ENCODE data around the gene SLC35G1.

DNA sequence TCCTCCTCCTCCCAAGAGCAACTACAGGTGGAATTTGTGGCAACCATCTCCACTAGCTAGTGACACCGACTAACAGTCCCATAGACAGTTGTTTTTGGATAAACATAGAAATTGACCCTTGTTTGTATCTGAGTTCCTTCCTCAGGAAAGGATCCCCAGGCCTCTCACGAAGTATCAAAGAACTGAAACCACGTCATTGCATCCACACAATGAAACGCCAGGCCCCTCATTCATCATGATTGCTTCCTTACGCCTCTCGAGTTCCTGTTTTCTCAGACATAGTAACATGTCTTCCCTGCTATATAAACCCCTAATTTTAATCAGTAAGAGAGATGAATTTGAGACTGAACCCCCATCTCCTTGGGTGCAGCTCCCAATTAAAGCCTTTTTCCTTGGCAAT lies 18.1 kb downstream of the SLC35G1 start:
- TF ChIP-seq TOX (CRISPR knock-in tag; IDR thresholded peaks at IDR 0.05; ENCODE audit: borderline replicate concordance) (no peak), ESRRG (CRISPR knock-in tag; IDR thresholded peaks at IDR 0.05) (no peak)
